ENCODE data around the gene RUNX1.

DNA sequence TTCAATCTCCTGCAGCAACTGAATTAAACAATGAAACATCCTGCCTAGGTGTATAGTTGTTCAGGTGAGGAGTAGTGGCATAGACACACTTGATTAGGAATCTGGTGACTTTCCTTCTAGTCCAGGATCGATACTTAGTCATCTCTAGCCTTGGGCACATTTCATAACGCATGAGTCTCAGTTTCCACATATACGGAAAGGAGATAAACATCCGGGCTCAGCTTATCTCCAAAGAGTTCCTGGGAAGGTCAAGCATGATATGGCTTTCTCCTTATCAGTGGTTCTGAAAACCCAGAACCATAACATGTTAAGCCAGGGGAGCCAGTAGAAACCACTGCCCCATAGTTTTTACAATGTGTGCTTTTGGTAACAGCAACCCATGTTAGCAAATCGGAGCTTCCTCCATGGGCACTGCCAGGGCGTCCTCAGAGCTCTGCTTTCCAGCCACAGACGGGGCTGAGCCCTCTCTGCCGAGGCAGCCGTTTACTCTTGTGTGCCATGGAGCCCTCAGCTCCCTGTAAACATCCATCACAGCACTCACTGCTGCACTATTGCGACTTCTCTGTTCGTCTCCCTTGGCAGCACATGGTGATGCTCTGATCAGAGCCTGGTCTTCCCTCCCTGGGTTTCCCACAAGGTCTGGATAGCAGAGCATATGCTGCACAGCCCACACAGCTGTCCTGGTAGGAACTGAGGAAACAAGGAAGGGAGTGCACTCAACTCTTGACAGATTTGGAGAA lies 34.6 kb downstream of the RUNX1 start:
- TF ChIP-seq, protein P1, sequence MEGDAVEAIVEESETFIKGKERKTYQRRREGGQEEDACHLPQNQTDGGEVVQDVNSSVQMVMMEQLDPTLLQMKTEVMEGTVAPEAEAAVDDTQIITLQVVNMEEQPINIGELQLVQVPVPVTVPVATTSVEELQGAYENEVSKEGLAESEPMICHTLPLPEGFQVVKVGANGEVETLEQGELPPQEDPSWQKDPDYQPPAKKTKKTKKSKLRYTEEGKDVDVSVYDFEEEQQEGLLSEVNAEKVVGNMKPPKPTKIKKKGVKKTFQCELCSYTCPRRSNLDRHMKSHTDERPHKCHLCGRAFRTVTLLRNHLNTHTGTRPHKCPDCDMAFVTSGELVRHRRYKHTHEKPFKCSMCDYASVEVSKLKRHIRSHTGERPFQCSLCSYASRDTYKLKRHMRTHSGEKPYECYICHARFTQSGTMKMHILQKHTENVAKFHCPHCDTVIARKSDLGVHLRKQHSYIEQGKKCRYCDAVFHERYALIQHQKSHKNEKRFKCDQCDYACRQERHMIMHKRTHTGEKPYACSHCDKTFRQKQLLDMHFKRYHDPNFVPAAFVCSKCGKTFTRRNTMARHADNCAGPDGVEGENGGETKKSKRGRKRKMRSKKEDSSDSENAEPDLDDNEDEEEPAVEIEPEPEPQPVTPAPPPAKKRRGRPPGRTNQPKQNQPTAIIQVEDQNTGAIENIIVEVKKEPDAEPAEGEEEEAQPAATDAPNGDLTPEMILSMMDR (IDR thresholded peaks at IDR 0.05) = no peak
- no peak for TF ChIP-seq POLR2A (IDR thresholded peaks at IDR 0.05)
